ENCODE results near the gene CRCP.
"Not testable (repeated sequence)": the region's sequence is repeated elsewhere in the genome, so short reads cannot be mapped to it uniquely, and the experiment has no call there.

The CRCP gene

DNA sequence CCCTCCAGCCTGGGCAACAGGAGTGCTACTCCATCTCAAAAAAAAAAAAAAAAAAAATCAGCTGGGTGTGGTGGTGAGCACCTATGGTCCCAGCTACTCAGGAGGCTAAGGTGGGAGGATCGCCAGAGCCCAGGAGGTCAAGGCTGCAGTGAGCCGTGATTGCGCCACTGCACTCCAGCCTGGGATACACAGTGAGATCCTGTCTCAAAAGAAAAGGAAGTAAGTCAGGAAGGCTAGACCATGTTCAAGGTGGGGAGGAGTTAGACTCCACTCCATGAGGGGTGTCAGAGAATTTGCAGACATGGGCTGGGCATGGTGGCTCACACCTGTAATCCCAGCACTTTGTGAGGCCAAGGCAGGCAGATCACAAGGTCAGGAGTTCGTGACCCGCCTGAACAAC is 6.2 kb upstream of the CRCP start:
- DNase-seq (ENCODE audit: low read depth) = not testable (repeated sequence)

DNA sequence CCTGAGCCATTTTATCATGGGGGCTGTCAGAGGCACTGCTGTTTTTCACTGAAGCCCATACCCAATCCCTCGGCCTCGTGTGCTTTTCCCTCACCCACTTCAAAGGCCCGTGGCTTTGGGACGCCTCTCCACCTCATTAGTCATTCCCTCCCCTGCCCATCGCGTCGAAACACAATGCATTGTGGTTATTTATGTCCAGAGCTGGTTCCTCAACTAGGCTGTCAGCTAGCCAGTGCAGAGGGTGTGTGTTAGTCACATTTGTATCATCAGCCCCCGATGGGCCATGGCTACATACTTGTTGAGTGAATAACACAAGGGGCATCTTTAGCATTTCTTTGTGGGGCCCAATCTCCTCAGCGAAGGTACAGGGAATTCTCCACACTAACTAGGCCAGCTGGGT is 3.8 kb upstream of the CRCP start:
- DNase-seq (ENCODE audit: low read depth) = no peak

DNA sequence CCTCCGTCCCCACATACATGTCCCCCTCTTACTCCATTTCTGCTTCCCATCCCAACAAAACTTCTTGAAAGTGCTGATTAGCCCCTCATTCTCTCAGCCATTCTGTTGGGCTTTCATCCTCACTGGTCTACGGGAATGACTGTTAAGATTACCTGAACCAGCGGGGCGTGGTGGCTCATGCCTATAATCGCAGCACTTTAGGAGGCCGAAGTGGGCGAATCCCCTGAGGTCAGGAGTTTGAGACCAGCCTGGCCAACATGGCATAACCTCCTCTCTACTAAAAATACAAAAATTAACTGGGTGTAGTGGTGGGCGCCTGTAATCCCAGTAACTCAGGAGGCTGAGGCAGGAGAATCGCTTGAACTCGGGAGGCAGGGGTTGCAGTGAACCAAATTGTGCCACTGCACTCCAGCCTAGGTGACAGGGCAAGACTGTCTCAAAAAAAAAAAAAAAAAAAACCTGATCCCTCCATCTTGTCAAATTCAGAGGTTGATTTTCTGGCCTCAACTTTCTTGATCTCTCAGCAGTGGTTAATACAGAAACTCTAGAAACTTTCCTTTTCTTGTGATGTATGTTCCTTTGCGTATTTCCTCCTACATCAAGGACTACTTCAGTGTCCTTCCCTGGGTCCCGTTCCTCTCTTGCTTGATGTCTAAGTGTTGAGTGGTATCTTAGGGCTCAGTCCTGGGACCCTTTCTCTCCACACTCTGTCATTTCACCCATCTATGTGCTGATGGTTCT is 2.2 kb downstream of the CRCP start:
- not testable (repeated sequence) for DNase-seq (ENCODE audit: low read depth)

DNA sequence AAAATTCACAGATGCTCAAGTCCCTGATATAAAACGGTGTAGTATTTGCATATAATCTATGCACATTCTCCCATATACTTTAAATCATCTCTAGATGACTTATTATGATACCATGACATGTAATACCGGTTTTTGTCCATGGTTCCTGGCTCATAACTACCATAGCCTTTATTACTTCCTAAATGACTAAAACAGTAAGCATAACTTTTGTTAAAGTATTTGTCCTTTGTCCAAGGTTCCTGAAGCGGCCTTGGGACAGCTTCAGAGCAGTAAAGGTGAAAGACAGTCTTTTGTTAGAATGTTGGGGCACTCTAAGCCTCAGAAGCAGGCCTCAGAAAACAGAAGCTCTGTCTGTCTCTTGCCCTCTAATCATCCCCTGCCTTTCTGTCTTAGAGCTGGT is 4.0 kb downstream of the CRCP start:
- no peak for DNase-seq (ENCODE audit: low read depth)

DNA sequence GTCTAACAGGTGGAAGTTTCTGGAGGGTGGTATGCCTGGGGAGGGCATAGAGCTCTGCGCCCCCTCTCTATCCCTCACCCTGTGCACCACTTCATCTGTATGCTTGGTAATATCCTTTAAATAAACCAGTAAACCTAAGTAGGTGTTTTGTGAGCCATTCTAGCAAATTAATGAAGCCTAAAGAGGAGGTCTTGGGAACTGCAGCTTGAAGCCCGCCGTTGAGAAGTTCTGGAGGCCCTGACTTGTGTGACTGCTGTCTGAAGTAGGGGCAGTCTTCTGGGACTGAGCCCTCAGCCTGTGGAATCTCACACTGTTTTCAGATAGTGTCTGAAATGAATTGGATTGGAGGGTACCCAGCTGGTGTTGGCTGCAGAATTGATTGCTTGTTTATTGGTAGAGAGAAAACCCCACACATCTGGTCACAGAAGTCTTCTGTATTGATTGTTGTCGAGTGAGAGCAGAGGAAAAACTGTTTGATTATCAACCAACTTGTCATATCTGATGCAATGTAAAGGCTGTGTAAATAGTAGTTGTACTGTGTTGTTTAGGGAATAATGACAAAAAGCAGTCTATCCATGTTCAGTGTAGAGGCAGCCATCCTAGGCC is 4.7 kb downstream of the CRCP start:
- no peak for DNase-seq (ENCODE audit: low read depth)

DNA sequence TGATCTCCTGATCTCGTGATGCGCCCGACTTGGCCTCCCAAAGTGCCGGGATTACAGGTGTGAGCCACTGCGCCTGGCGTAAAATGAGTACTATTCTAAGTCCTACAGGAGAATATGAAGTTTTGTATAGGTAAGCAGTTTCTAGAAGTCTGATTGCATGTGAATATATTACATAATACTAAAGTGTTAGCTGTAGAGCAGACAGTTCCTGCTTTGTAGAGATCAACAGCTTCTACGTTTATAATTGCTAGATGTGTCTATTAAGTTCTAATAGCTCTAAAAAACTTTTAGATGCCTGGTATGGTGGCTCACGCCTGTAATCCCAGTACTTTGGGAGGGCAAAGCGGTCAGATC is 8.5 kb downstream of the CRCP start:
- no peak for DNase-seq (ENCODE audit: low read depth)

DNA sequence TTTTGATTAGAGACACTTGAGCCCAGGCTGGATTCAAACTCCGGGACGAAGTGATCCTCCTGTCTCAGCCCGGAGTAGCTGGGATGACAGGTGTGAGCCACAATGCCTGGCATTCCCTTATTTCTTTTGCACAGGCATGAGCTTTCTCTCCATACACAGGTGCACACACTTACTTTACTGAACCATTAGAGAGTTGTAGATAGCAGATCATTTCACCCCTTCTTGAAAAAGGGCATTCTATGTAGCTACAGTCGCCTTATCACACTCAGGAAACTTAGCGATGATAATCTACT is 9.9 kb downstream of the CRCP start:
- not testable (repeated sequence) for DNase-seq (ENCODE audit: low read depth)

DNA sequence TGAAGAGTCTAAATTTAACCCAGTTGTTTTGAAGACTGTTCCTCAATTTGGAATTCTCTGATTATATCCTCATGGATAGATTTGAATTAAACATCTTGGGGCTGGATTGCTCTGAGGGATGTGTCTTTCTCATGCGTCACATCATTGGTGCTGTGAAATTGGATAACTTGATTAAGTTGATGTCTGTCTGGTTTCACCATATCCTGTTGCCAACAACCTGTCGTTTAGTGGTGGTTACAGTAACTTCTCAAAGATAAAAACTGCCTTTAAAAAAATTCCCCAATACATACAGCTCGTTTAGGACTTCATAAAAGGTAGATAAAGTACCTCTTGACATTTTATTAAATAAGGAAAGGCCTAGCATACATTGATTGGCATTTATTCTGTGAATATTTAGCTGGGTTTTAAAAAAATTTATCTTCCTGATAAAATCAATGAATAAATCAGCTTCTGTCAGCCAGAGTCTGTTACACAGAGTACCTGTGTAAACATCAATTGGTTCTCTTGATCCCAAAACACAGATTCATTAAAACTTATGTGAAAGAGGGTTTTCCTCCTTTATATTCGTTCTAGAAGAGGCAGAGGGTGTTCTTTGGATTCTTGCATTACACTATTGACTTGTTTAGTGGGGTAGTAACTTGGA is 10.5 kb downstream of the CRCP start:
- DNase-seq (ENCODE audit: low read depth) = no peak

DNA sequence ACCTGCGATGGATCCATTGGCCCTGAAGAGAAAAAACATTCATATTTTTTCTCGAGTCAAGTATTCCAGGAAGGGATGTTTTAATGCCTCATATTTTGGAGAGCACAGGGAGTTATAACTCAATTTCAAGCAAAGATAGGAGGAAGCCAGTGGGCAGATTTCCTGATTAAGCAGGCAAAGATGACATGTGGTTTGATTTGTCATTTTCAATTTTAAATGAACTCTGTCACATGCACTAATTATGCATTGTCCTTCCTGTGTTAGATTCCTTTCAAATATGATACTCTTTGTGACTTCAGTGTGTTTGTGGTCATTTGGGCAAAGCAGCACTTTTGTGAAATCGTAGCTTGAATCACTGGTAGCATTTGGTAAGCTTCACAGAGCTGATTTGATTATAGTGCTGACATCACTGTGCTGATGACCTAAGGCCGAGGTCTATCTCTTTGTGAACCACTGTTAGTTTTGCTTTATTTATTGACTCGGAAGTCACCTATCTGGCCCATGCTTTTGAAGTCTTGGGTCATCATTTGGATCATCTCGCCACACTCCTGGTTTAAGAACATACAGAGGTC is 11.2 kb downstream of the CRCP start:
- not testable (repeated sequence) for DNase-seq (ENCODE audit: low read depth)

DNA sequence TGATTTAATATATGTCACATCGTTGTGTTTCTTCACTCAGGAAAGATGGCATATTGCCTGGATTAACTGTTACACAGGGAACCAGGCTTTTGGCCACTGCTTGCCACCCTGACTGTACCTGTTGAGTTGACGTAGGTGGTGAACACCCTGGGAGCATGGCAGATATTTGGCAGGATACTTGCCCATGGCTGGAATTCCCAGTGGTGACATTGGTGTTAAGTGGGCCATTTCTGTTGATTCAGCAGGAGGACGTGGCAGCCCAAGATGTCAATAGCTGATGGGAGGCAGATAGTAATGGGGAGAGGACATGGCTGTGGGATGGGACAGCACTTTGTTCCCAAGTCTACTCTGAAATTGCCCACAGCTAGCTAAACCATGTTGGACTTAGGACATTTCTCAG is 12.5 kb downstream of the CRCP start:
- not testable (repeated sequence) for DNase-seq (ENCODE audit: low read depth)

DNA sequence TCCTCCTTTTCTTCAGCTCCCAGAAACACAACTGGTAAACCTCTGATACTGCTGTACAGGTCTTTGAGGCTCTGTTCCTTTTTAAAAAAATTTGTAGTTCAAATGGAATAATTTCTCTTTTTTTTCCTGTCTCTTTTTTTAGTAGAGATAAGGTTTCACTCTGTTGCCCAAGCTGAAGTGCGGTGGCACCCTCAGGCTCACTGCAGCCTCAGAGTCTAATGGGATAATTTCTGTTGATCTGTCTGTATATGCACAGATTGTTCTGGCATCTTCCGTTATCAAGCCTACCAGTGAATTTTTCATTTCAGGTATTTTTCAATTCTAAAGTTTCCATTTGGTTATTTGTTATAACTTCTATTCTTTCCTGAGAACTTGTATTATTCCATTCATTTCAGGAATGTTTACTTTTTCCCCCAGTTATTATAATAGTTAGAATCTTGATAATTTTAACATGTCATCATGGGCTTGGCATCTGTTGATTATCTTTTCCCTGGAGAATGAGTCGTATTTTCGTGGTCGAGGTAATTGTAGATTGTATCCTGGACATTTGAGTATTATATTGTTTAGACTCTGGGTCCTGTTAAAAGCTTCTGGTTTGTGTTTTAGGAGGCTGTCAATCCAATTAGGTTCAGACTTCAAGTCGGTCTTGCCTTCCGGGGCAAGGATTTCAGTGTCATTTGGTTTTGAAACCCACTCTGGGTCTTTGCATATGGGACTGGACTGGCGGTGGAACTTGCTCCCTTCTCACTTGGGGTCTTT is 24.5 kb downstream of the CRCP start:
- no peak for DNase-seq (ENCODE audit: low read depth)

DNA sequence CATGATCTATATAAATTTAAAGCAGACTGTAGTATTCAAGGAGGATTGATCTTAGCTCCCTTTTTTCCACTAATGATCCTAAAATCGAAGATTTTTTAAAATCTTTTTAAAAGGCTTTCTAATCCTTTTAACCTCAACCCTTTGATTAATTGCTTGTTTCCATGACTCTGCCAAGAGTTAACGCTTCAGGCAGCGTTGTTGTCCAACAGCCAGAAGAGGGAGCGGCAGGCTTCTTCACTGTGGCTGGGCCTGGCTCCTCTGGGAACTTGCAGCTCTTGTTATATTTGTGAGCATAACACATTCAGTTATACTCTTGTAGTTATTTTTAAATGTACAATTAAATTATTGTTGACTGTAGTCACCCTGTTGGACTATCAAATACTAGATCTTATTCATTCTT is 26.3 kb downstream of the CRCP start:
- DNase-seq (ENCODE audit: low read depth) = no peak

DNA sequence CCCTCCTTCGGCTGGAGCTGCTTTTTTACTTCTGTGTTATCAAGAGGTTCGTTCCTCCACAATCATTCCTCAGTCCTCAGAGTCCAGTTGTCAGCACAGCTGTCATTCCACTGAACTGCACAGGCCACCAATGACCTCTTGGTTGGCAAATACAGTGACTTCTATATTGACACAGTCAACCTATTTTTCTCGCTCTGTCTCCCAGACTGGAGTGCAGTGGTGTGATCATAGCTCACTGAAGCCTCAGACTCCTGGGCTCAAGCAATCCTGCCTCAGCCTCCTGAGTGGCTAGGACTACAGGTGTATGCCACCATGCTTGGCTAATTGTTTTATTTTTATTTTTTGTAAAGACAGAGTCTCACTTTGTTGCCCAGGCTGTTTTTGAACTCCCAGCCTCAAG is 27.7 kb downstream of the CRCP start:
- DNase-seq (ENCODE audit: low read depth) = no peak

DNA sequence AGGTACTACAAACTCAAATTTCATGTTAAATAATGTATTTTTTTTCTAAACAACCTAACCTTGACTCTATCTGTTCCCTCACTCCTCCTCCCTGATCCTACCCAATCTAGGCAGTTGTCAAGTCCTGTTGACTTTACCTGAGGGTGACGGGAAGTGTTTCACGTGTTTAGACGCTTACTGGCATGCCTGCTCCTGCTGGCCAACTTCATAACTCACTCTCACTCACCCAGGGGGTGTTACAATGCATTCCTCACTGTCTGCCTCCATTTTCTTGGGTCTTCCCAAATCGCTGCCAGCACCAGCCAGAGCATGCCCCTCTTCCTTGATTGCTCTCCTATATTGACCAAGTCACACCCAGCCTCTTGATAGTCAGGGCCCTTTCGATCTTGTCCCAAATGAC is 28.3 kb downstream of the CRCP start:
- DNase-seq (ENCODE audit: low read depth) = no peak

DNA sequence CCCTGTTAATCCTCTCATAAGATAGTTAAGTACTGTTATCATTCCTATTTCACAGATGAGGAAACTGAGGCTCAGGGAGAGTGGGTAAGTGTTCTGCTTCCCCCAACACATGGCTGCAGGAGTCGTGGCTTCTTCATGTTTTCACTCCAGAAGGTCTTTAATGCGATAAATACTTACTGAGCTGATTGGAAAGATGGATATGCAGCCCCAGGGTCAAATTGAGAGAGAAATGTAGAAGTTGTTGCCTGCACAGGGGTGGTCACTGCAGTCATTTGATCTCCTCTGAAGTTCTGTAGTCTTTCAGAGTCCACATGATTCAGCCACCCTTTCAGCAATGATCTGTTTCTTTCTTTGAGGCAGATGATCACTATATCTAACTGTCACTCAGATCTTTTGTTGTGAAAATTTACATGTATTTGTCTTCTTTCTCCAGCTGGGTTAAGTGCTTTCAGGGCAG is 29.3 kb downstream of the CRCP start:
- no peak for DNase-seq (ENCODE audit: low read depth)

DNA sequence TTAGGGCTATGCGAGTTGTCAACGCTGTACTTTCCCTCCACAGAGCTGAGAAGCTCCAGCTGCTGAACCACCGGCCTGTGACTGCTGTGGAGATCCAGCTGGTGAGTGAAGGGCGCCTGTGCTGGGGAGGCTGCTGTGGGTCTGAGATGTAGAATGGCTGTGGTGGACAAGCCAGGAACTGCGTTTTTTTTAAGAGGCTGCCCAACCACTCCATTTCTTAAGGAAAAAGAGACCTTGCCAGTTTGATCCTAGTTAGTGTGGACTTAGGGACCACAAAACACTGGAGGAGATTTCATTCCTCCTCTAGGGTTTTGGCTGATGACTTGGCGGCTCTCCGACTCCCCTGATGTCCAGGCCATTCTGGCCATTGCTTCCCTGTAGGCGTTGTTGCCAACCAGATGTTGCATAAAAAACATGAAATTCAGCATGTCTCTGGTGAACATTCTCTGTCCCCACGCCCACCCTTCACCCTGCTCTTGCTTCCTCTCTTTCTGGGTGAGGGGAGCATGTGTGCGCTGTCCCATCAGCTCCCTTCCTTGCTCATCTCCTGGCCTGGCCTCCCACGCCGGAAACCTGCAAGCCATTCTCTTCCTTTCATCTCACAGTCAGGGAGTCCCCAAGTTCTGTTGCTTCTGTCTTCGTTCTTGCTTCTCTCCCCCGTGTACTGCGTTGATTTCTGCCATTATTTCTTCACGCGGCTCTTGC is 30.9 kb downstream of the CRCP start:
- DNase-seq (ENCODE audit: low read depth) = no peak

DNA sequence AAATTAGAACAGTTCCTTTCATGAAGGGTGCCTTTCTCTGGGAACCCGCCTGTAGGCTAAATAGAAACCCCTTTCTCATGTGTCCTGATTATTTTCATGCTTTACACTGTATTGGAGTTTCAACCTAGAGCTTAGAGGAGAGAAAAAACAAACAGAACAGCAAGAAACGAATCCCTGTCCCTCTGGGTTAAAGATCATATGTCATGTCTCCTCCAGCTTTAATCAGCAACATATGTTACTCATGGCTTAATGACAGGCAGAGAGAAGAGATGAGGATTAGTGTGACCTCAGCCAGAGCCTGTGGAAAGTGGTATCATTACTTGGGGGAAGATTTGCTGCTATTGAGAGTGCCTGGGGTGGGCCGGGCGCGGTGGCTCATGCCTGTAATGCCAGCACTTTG is 32.1 kb downstream of the CRCP start:
- no peak for DNase-seq (ENCODE audit: low read depth)

DNA sequence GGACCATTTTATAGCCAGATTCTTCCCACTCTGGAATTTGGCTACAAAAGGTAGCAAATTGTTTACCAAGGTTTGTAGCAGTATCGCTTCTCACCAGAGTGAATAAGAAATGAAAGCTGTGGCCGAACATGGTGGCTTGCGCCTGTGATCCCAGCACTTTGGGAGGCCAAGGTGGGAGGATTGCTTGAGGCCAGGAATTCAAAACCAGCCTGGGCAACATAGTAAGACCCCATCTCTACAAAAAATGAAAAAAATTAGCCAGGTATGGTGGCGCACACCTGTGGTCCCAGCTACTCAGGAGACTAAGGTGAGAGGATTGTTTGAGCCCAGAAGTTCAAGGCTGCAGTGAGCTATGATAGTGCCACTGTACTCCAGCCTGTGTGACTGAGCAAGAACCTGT is 33.0 kb downstream of the CRCP start:
- not testable (repeated sequence) for DNase-seq (ENCODE audit: low read depth)

DNA sequence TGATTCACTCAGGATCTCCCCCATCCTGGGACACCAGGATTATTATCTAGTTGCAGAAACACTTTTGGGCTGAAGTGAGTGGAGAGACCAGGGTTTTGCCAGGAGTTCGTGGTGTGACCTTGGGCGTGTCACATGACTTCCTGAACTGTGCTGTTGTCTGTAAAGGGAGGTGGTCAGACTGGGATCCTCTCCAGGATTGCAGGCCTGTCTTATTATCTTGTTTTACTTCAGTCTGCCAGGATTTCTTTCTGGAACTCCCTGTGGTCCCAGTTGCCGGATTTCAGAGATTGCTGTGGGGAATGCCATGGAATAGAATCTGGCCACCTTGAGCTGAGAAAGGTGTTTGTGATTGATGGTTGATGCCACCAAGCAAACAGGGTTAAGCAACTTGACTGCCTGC is 35.8 kb downstream of the CRCP start:
- DNase-seq (ENCODE audit: low read depth) = no peak

DNA sequence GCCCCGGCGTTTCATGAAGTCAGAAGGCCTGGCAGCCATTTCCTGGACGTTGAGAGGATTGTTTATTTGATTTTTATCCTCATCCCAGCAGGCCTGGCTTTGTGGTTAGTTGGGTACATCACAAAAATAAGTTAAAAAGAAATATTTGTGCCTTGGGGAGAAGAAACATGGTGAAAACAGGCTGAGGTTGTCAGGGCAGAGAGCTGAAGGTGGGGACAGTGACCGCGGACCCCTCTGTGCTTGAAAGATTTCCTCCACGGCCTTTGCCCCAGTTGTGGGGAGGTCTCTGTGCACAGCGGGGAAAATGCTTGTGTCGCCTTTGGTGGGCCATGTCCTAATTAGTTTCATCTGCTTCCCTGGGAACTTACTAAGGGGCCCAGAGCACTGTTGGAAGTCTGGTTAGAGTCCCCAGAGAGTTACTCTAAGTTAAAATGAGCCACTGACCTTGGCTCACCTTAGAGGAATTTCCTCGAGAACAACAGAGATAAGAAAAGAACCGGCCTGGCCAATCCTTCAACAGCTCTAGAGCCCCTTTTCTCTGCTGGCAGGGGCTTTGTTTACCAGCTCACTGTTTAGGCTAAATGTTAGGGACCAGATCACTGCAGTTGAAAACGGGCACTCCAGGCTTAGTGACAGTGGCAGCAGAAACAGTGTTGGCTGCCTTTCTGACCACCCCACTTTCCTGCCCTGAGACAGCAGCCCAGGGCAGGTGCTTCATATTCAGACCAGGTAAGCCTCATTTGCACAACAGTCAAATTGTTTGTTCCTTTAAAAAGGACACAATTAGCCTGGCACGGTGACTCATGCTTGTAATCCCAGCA is 37.9 kb downstream of the CRCP start:
- DNase-seq (ENCODE audit: low read depth) = no peak

DNA sequence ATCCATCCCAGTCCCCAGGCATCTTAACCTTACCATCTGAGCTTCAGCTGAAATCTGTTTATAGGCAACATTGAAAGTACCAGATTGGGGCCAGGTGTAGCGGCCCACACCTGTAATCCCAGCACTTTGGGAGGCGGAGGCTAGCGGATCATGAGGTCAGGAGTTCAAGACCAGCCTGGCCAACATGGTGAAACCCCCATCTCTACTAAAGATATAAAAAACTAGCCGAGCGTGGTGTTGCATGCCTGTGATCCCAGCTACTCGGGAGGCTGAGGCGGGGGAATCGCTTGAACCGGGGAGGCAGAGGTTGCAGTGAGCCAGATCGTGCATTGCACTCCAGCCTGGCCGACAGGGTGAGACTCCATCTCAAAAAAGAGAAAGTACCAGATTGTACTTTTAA is 39.0 kb downstream of the CRCP start:
- DNase-seq (ENCODE audit: low read depth) = no peak
